Measurements from ENCODE around the gene TERT. TPM values are rescaled to one million over a fixed set of nuclear protein-coding genes. Genes with fewer than 3 reads are reported as not detected.
"Not testable (repeated sequence)": the region's sequence is repeated elsewhere in the genome, so short reads cannot be mapped to it uniquely, and the experiment has no call there.

Gene TERT
- total RNA-seq, 1 donor from 2014 or later: not detected

- DNase-seq (ENCODE audit: missing footprints); intact Hi-C loops (cut with DNase I); ATAC-seq: not testable (repeated sequence)
Measured at GRCh38 chr5:1284336-1284970, 10.4 kb downstream of the TERT start.

- intact Hi-C loops (cut with DNase I); ATAC-seq; DNase-seq (ENCODE audit: missing footprints): not testable (repeated sequence)
Measured at GRCh38 chr5:1283729-1284041, 11.2 kb downstream of the TERT start.

GRCh38 chr5:1282993-1283728, 11.7 kb downstream of the TERT start:
- DNase-seq (ENCODE audit: missing footprints); intact Hi-C loops (cut with DNase I); ATAC-seq: not testable (repeated sequence)

GRCh38 chr5:1282131-1282992, 12.5 kb downstream of the TERT start:
- ATAC-seq (no peak), DNase-seq (ENCODE audit: missing footprints) (no peak)
- intact Hi-C loops (cut with DNase I): no loop called here

- DNase-seq (ENCODE audit: missing footprints) (no peak), ATAC-seq (no peak)
- intact Hi-C loops (cut with DNase I): no loop called here
Measured at GRCh38 chr5:1281038-1281882, 13.6 kb downstream of the TERT start.

GRCh38 chr5:1280177-1281037, 14.5 kb downstream of the TERT start:
- no peak for DNase-seq (ENCODE audit: missing footprints)
- ATAC-seq: no peak

GRCh38 chr5:1279443-1280151, 15.3 kb downstream of the TERT start:
- ATAC-seq (no peak), DNase-seq (ENCODE audit: missing footprints) (no peak)
- intact Hi-C loops (cut with DNase I): no loop called here

More at GRCh38 chr5:1280177-1281037, 14.5 kb downstream of the TERT start:
- intact Hi-C loops (cut with DNase I): no loop called here

GRCh38 chr5:1278656-1279442, 16.0 kb downstream of the TERT start:
- intact Hi-C loops (cut with DNase I): no loop called here
- ATAC-seq (no peak), DNase-seq (ENCODE audit: missing footprints) (no peak)

GRCh38 chr5:1278216-1278615, 16.7 kb downstream of the TERT start:
- ATAC-seq (no peak), DNase-seq (ENCODE audit: missing footprints) (no peak)
- intact Hi-C loops (cut with DNase I): no loop called here

- intact Hi-C loops (cut with DNase I): no loop called here
- DNase-seq (ENCODE audit: missing footprints) (no peak), ATAC-seq (no peak)
Measured at GRCh38 chr5:1277781-1278180, 17.1 kb downstream of the TERT start.

- DNase-seq (ENCODE audit: missing footprints) (no peak), ATAC-seq (no peak)
- intact Hi-C loops (cut with DNase I): no loop called here
Measured at GRCh38 chr5:1277331-1277730, 17.5 kb downstream of the TERT start.

- ATAC-seq: no peak
- intact Hi-C loops (cut with DNase I): no loop called here
- DNase-seq (ENCODE audit: missing footprints): no peak
Measured at GRCh38 chr5:1276930-1277329, 17.9 kb downstream of the TERT start.

- peak; percentile 14 for DNase-seq (ENCODE audit: missing footprints)
- intact Hi-C loops (cut with DNase I); ATAC-seq: not testable (repeated sequence)
Measured at GRCh38 chr5:1275397-1276391, 19.2 kb downstream of the TERT start.

- DNase-seq (ENCODE audit: missing footprints) (no peak), ATAC-seq (no peak)
- intact Hi-C loops (cut with DNase I): no loop called here
Measured at GRCh38 chr5:1274471-1274870, 20.4 kb downstream of the TERT start.

GRCh38 chr5:1273745-1274144, 21.1 kb downstream of the TERT start:
- intact Hi-C loops (cut with DNase I): no loop called here
- ATAC-seq (no peak), DNase-seq (ENCODE audit: missing footprints) (no peak)

All from Right ventricle myocardium inferior (tissue), 1 donor.